K562 (cell line): ENCODE data around the gene MYO18B. TPM values are rescaled to one million over a fixed set of nuclear protein-coding genes. Genes with fewer than 3 reads are reported as not detected.

Source experiments
- ATAC-seq: fragments of 200-7000 bp; cut with Tn5 transposase; 3 replicates; pipeline ENCODE4 v1.9.1; 2020; ENCODE audit warnings: moderate library complexity
- BruUV-seq: library from RNA; stranded (reverse); fragments of 400-500 nt; replicated peaks from 2 replicates; lab custom pipeline; 2021; lab: Mats Ljungman, UMichigan
- CTCF ChIA-PET: fragments of 300-600 bp; formaldehyde crosslinking; extraction: SDS; loops from one replicate; lab custom pipeline; 2021; ENCODE audit warnings: low intra/inter-chr PET ratio; lab: Yijun Ruan, JAX
- POLR2A ChIA-PET: fragments of 300-600, 350-650 bp; sonication (Branson Sonifier 250); formaldehyde crosslinking; extraction: SDS; loops from one replicate; lab custom pipeline; 2021; ENCODE audit warnings: antibody characterized with exemption, inconsistent platforms; lab: Yijun Ruan, JAX
- DNase-seq, 4 experiments: peaks; one replicate each; pipeline versions ENCODE4 v3.0.0 to v3.0.0-alpha.2; 2011 to 2018; ENCODE audit warnings: low spot score in 3 of 4, mixed read lengths in 3 of 4; ENCODE audit errors: extremely low read depth in 1 of 4
- FAIRE-seq: peaks from 2 replicates; lab custom pipeline; 2011; peaks lifted over from hg19 to GRCh38; lab: Jason Lieb, UNC
- H2AFZ ChIP-seq: 2 replicates; pipeline ENCODE4 v1.6.0; 2011; ENCODE audit warnings: low read depth, low read length, control low read depth, inconsistent platforms
- H3K27ac ChIP-seq: fragments of 200-600 bp; 3 replicates; pipeline ENCODE4 v1.8.0; 2011; ENCODE audit warnings: low read depth, mild to moderate bottlenecking, control low read depth, inconsistent platforms, low read length, moderate library complexity, mixed read lengths; ENCODE audit errors: extremely low read depth
- H3K27me3 ChIP-seq, 2 experiments: fragments of 300-600 bp in 1 of 2; 2 replicates in 1 of 2; 3 replicates in 1 of 2; pipeline versions ENCODE4 v1.6.0 to v1.8.0; 2011; ENCODE audit warnings: inconsistent platforms in 2 of 2, low read length in 2 of 2, mild to moderate bottlenecking in 1 of 2, mixed read lengths in 1 of 2, moderate library complexity in 1 of 2; ENCODE audit not compliant: control insufficient read depth in 2 of 2, insufficient read depth in 2 of 2
- H3K36me3 ChIP-seq: fragments of 300-600 bp; 3 replicates; pipeline ENCODE4 v1.8.0; 2011; ENCODE audit warnings: mild to moderate bottlenecking, low read length, inconsistent platforms; ENCODE audit not compliant: control insufficient read depth, insufficient read depth
- H3K4me1 ChIP-seq, 2 experiments: fragments of 200-600 bp in 1 of 2; replicated peaks in 1 of 2; 2 replicates in 1 of 2; 3 replicates in 1 of 2; pipeline versions ENCODE4 v1.5.1 to v1.8.0; 2011; ENCODE audit warnings: inconsistent platforms in 2 of 2, low read length in 2 of 2, mild to moderate bottlenecking in 1 of 2, mixed read lengths in 1 of 2, moderate library complexity in 1 of 2; ENCODE audit not compliant: control insufficient read depth in 2 of 2, insufficient read depth in 2 of 2
- H3K4me2 ChIP-seq: 2 replicates; pipeline ENCODE4 v1.6.1; 2011; ENCODE audit warnings: low read length, control low read depth, inconsistent platforms, mixed read lengths; ENCODE audit not compliant: insufficient read depth
- H3K4me3 ChIP-seq: fragments of 200-600 bp; sonication (generic), shearing (Covaris generic); 2 replicates; pipeline ENCODE4 v1.5.1; 2016; ENCODE audit warnings: control low read depth, inconsistent platforms
- H3K79me2 ChIP-seq: fragments of 200-600 bp; 3 replicates; pipeline ENCODE4 v1.8.0; 2011; ENCODE audit warnings: low read length, inconsistent platforms; ENCODE audit not compliant: control insufficient read depth, insufficient read depth
- H3K9ac ChIP-seq, 2 experiments: 2 replicates each; pipeline versions ENCODE4 v1.6.0 to v1.6.1; 2011; ENCODE audit warnings: low read depth in 2 of 2, low read length in 2 of 2, control low read depth in 1 of 2, inconsistent platforms in 1 of 2, mild to moderate bottlenecking in 1 of 2, mixed read lengths in 1 of 2; ENCODE audit not compliant: insufficient read depth in 1 of 2
- H3K9me1 ChIP-seq: one replicate; pipeline ENCODE4 v1.6.0; 2011; ENCODE audit warnings: inconsistent platforms, mild to moderate bottlenecking, low read length, moderate library complexity; ENCODE audit not compliant: control insufficient read depth, insufficient read depth
- H3K9me3 ChIP-seq: replicated peaks from 2 replicates; pipeline ENCODE4 v1.5.1; 2011; ENCODE audit warnings: low read depth, low read length, inconsistent platforms; ENCODE audit not compliant: control insufficient read depth, insufficient read depth
- H4K20me1 ChIP-seq: replicated peaks from 2 replicates; pipeline ENCODE4 v1.6.1; 2011; ENCODE audit warnings: low read length, inconsistent platforms, mixed read lengths; ENCODE audit not compliant: control insufficient read depth, insufficient read depth
- BCOR ChIP-seq: fragments of 450-650 bp; IDR thresholded peaks from 2 replicates; pipeline ENCODE4 v1.6.1; 2016
- BDP1 ChIP-seq: IDR thresholded peaks from 3 replicates; pipeline ENCODE4 v1.6.1; 2011; ENCODE audit not compliant: insufficient read length, insufficient read depth
- KLF10 ChIP-seq: fragments of 250-450 bp; sonication (Bioruptor Pico); IDR thresholded peaks from 2 replicates; pipeline ENCODE4 v1.6.1; 2021; ENCODE audit warnings: matching md5 sums
- RUNX1 ChIP-seq: sonication (generic); IDR thresholded peaks from 2 replicates; pipeline ENCODE4 v1.6.1; 2016; ENCODE audit warnings: antibody characterized with exemption, low read depth
- SP2 ChIP-seq: IDR thresholded peaks from 2 replicates; pipeline ENCODE4 v1.6.1; 2011; ENCODE audit warnings: mild to moderate bottlenecking, low read depth, low read length, moderate library complexity; ENCODE audit not compliant: poor library complexity, severe bottlenecking; ENCODE audit errors: extremely low read depth
- USF1 ChIP-seq: sonication (generic); formaldehyde crosslinking; IDR thresholded peaks from 2 replicates; pipeline ENCODE4 v1.9.0; 2022; ENCODE audit warnings: mild to moderate bottlenecking, missing genetic modification reagents
- USF2 ChIP-seq: sonication (generic); formaldehyde crosslinking; IDR thresholded peaks from 2 replicates; pipeline ENCODE4 v1.5.0; 2020; ENCODE audit warnings: missing genetic modification reagents
- WHSC1 ChIP-seq: IDR thresholded peaks from one replicate; pipeline ENCODE4 v1.6.1; 2012; ENCODE audit warnings: low read length, control low read depth, inconsistent platforms
- ZNF140 ChIP-seq: fragments of 250-450 bp; sonication (Bioruptor Pico); IDR thresholded peaks from 2 replicates; pipeline ENCODE4 v1.8.0; 2021; ENCODE audit warnings: moderate library complexity, mild to moderate bottlenecking, inconsistent platforms
- WGBS: fragments of 100-300 bp; shearing (Covaris generic); methylation state at CpG from one replicate; pipeline ENCODE4 v1.1.6; 2016; ENCODE audit warnings: low coverage, mixed read lengths; ENCODE audit not compliant: insufficient coverage; ENCODE audit errors: missing lambda C conversion rate; 5-methylcytosine and 5-hydroxymethylcytosine counted together
- in situ Hi-C: fragments of 300-500 bp; cut with MboI; formaldehyde crosslinking; loops from 4 replicates; pipeline ENCODE4 v1.15.0; 2018; ENCODE audit warnings: inconsistent platforms, mixed read lengths
- intact Hi-C: fragments of 100-400 bp; cut with micrococcal nuclease; formaldehyde crosslinking; loops from 2 replicates; pipeline ENCODE4 v1.14.2; 2022
- polyA plus RNA-seq, 8 experiments: library from polyadenylated mRNA; depleted of rRNA in 4 of 8; stranded (reverse) in 5 of 8; unstranded in 3 of 8; fragments of >200 nt; fragmentation: Nextera tagmentation in 2 of 8; fragmentation: Illumina TruSeq in 1 of 8; extraction: Ambion mirVana in 2 of 8; extraction: Trizol in 1 of 8; gene quantifications; 2 replicates each; pipeline versions ENCODE4 v1.2.1 to v1.2.3, GENCODE V29; 2011 to 2014; ENCODE audit warnings: inconsistent platforms in 1 of 8, missing spikeins in 1 of 8
- total RNA-seq, 7 experiments: library from RNA; depleted of rRNA in 6 of 7; stranded (reverse); fragments of >200 nt in 6 of 7; fragmentation: Illumina TruSeq in 2 of 7; extraction: Trizol in 2 of 7; gene quantifications; 2 replicates each; pipeline versions ENCODE4 v1.2.1 to v1.2.3, GENCODE V29; 2011 to 2021; ENCODE audit warnings: low replicate concordance in 1 of 7

The MYO18B gene
- total and polyA plus RNA-seq, 9 of the 15 experiments (the other 6 are each of a cell fraction or from before 2014, with no cell fraction given): 0.06 to 7.0 (median 4.3) TPM

DNA sequence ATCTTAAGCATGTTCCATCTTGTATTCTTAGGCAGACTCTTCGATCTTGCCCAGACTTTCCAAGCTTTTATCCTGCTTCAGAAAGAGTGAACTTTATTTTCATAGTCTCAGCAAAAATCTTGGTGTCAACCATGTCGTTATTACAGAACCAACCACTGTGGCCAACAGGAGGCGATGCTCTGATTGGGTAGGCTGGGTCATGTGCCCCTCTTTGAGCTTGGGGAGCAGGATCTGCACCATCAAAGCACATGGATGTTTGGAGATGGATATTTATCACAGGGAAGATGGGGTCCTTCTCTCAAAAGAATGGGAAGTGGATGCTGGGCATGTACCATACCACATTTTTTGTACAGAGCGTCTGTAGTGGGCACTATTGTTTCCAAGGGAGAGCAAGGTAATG lies 197.4 kb downstream of the MYO18B start:
- Histone ChIP-seq H3K9me1 (no peaks in the 10 kb centered on the region), H3K4me3 (no peak overlapping the region), H3K4me1 (no peaks in the 10 kb centered on the region), H3K9me3 (no peaks in the 10 kb centered on the region), H3K79me2 (no peaks in the 10 kb centered on the region), H3K36me3 (no peaks in the 10 kb centered on the region), H3K9ac (no peak overlapping the region), H3K27ac (no peak overlapping the region), H3K27me3 (no peaks in the 10 kb centered on the region), H4K20me1 (no peaks in the 10 kb centered on the region)
- ChIA-PET CTCF (no interaction called here), POLR2A (no interaction called here)
- FAIRE-seq: no peak
- no peak for ATAC-seq
- intact Hi-C loops: no loop called here
- in situ Hi-C loops: no loop called here
- BruUV-seq: no TSS peak
- TF ChIP-seq BCOR (no peak), USF2 (CRISPR knock-in tag) (peak; percentile 46), USF1 (CRISPR knock-in tag) (peak; percentile 54)
- TF ChIP-seq, all 486 proteins: peak for 2
- DNase-seq: peak in 1 of 4 experiments; percentile 17
- H2AFZ ChIP-seq: no peak overlapping the region
- H3K4me2 ChIP-seq: no peak overlapping the region
- 59% methylated on average over 4 of the region's 4 CpGs for WGBS

DNA sequence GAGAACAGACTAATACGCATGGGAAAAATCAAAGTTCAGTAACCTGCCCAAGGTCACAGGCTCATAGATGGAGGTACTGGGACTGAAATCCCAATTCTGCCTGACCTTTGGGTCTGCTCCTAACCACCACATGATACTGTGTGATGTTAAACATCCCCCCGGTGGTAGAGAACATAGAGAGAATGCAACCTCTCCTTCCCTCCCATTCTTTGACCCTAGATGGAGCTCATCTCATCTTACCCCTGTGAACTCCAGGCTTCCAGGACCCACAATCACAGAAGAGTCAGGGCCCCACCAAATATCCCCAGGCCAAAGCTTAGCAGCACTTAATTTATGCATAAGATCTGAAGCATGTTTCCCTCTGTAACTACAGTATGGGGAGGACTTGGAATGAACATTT lies 198.5 kb downstream of the MYO18B start:
- no peak for DNase-seq
- Histone ChIP-seq H4K20me1 (no peaks in the 10 kb centered on the region), H3K4me3 (no peak overlapping the region), H3K36me3 (no peaks in the 10 kb centered on the region), H3K4me2 (no peak overlapping the region), H3K9me1 (no peaks in the 10 kb centered on the region), H3K79me2 (no peaks in the 10 kb centered on the region), H3K27ac (no peak overlapping the region), H3K27me3 (no peaks in the 10 kb centered on the region), H3K4me1 (no peaks in the 10 kb centered on the region), H2AFZ (no peak overlapping the region), H3K9ac (no peak overlapping the region), H3K9me3 (no peaks in the 10 kb centered on the region)
- WGBS: 72% methylated on average over 2 of the region's 2 CpGs
- TF ChIP-seq KLF10 (CRISPR knock-in tag) (no peak), RUNX1 (no peak), WHSC1 (no peak), BDP1 (no peak), ZNF140 (CRISPR knock-in tag) (no peak), SP2 (no peak)
- BruUV-seq: no TSS peak
- FAIRE-seq: no peak
- ChIA-PET POLR2A (interaction anchor here (0.6 to 1.1 kb wide), 2 partner anchors 24 to 1385 kb away, joined by 3 read pairs; no protein-coding TSS in a partner anchor), CTCF (no interaction called here)
- intact Hi-C loops (no loop called here), in situ Hi-C loops (no loop called here)
- no peak for ATAC-seq
